ENCODE results near the gene KCNS3. TPM values are rescaled to one million over a fixed set of nuclear protein-coding genes. Genes with fewer than 3 reads are reported as not detected.

The KCNS3 gene
- total RNA-seq, 4 donors from 2014 or later: 16.2 to 34.8 (median 22.6) TPM

- TF ChIP-seq POLR2AphosphoS5 (IDR thresholded peaks at IDR 0.05) (no peak), EP300 (IDR thresholded peaks at IDR 0.05) (no peak), POLR2A (IDR thresholded peaks at IDR 0.05) (no peak), CTCF (IDR thresholded peaks at IDR 0.05) (no peak)
- Histone ChIP-seq H3K4me1 (no peaks in the 10 kb centered on the region), H3K36me3 (peaks cover 1% of the 10 kb centered on the region), H3K27ac (no peak overlapping the region), H3K9me3 (peaks cover 4% of the 10 kb centered on the region), H3K27me3 (no peaks in the 10 kb centered on the region), H3K4me3 (no peak overlapping the region)
- WGBS: 96% methylated on average over 1 of the region's 1 CpG
- no peak for DNase-seq (ENCODE audit: low spot score in 2 of 2)
Observed at GRCh38 chr2:17936599-17936998, 58.1 kb downstream of the KCNS3 start.

DNA sequence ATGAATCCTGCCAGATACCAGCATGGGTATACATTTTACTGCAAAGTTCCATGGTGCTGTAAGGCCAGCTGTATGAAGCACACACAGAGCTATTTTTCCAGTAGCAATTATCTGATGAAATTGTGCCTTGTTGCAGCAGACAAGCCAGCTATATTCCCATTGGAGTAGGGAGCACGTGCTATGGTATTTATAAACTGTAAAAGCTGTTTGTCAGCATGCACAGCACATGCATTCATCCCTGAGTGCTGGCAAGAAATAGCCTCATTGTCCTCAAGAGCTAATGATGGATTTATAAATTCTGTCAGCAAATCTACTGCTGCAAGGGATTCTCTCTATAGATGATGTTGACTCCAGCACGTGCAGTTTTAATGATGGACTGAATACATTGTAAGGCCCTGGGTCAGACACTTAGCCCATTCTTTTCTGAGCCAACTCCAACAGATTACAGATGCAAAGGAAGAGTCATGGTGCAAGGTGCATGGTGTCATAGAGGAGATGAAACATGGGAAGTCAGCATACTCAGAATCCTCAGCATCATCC is 61.7 kb downstream of the KCNS3 start:
- WGBS: 25% methylated on average over 2 of the region's 2 CpGs
- DNase-seq (ENCODE audit: low spot score in 2 of 2): no peak
- H3K27ac ChIP-seq: no peak overlapping the region
- peaks cover 4% of the 10 kb centered on the region for H3K9me3 ChIP-seq
- no peaks in the 10 kb centered on the region for H3K27me3 ChIP-seq
- H3K4me1 ChIP-seq: no peaks in the 10 kb centered on the region
- TF ChIP-seq CTCF (IDR thresholded peaks at IDR 0.05) (no peak), EP300 (IDR thresholded peaks at IDR 0.05) (no peak), POLR2AphosphoS5 (IDR thresholded peaks at IDR 0.05) (no peak), POLR2A (IDR thresholded peaks at IDR 0.05) (no peak)
- H3K36me3 ChIP-seq: no peaks in the 10 kb centered on the region
- H3K4me3 ChIP-seq: no peak overlapping the region

DNA sequence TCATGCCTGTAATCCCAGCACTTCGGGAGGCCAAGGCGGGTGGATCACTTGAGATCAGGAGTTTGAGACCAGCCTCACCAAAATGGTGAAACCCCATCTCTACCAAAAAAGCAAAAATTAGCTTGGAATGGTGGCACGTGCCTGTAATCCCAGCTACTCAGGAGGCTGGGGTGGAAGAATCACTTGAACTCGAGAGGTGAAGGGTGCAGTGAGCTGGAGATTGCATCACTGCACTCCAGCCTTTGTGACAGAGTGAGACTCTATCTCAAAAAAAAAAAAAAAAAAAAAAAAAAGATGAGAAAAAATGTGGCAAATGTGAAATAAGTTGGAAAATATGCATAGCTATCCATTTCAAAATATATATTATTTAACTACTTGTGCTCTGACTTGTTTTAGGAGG is 65.0 kb downstream of the KCNS3 start:
- Histone ChIP-seq H3K36me3 (no peaks in the 10 kb centered on the region), H3K4me3 (no peak overlapping the region), H3K9me3 (peaks cover 1% of the 10 kb centered on the region), H3K4me1 (no peaks in the 10 kb centered on the region), H3K27ac (no peak overlapping the region), H3K27me3 (no peaks in the 10 kb centered on the region)
- no peak for DNase-seq (ENCODE audit: low spot score in 2 of 2)
- WGBS: 62% methylated on average over 4 of the region's 4 CpGs
- TF ChIP-seq CTCF (IDR thresholded peaks at IDR 0.05) (no peak), POLR2AphosphoS5 (IDR thresholded peaks at IDR 0.05) (no peak), POLR2A (IDR thresholded peaks at IDR 0.05) (no peak), EP300 (IDR thresholded peaks at IDR 0.05) (no peak)

GRCh38 chr2:17947113-17947512 is 68.6 kb downstream of the KCNS3 start:
- no peak for DNase-seq (ENCODE audit: low spot score in 2 of 2)
- no peak overlapping the region for H3K27ac ChIP-seq
- WGBS: 76% methylated on average over 3 of the region's 3 CpGs
- TF ChIP-seq CTCF (IDR thresholded peaks at IDR 0.05) (no peak), EP300 (IDR thresholded peaks at IDR 0.05) (no peak), POLR2AphosphoS5 (IDR thresholded peaks at IDR 0.05) (no peak), POLR2A (IDR thresholded peaks at IDR 0.05) (no peak)
- no peaks in the 10 kb centered on the region for H3K9me3 ChIP-seq
- no peaks in the 10 kb centered on the region for H3K27me3 ChIP-seq
- H3K4me3 ChIP-seq: no peak overlapping the region
- H3K36me3 ChIP-seq: no peaks in the 10 kb centered on the region
- H3K4me1 ChIP-seq: no peaks in the 10 kb centered on the region

DNA sequence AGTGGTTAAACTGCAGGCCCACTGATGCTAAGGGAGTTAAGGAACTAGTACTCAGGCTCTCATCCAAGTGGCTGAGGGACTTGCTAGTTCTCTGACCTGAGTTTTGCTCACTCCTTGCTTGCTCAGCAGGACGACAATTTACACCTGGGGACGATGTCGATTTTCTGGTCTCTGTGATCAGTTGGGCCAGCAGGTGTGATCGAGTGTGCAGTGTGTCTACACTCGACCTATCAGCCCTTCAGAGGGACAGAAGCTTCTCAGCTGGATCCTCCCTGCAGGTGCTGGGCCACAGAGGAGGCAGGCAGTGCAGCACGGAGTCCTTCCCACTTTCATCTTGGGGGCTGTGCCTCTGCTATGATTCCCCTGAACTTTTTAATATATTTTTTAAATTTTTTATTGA is 71.5 kb downstream of the KCNS3 start:
- Histone ChIP-seq H3K36me3 (no peaks in the 10 kb centered on the region), H3K27ac (no peak overlapping the region), H3K4me3 (no peak overlapping the region), H3K9me3 (no peaks in the 10 kb centered on the region), H3K4me1 (no peaks in the 10 kb centered on the region), H3K27me3 (no peaks in the 10 kb centered on the region)
- no peak for DNase-seq (ENCODE audit: low spot score in 2 of 2)
- WGBS: 82% methylated on average over 6 of the region's 6 CpGs
- TF ChIP-seq POLR2AphosphoS5 (IDR thresholded peaks at IDR 0.05): no peak
- TF ChIP-seq EP300 (IDR thresholded peaks at IDR 0.05): no peak
- TF ChIP-seq CTCF (IDR thresholded peaks at IDR 0.05): no peak
- TF ChIP-seq POLR2A (IDR thresholded peaks at IDR 0.05): no peak

All from suprapubic skin (tissue), 4 donors.